K562 (cell line): Measurements from ENCODE around the gene CERS2. TPM values are rescaled to one million over a fixed set of nuclear protein-coding genes. Genes with fewer than 3 reads are reported as not detected.
A peak's percentile ranks its signal among the peaks of the same experiment; 100 is the strongest.

Source experiments
- CLOCK ChIP-seq: fragments of 250-450 bp; sonication (Bioruptor Pico); IDR thresholded peaks from 2 replicates; pipeline ENCODE4 v1.4.0; 2020; ENCODE audit warnings: mild to moderate bottlenecking, moderate library complexity, borderline replicate concordance
- ETS1 ChIP-seq: conservative IDR thresholded peaks from 2 replicates; pipeline ENCODE4 v1.6.1; 2011; ENCODE audit warnings: low read depth, mild to moderate bottlenecking, low read length; ENCODE audit not compliant: control insufficient read depth
- GABPA ChIP-seq: fragments of 200-800 bp; sonication (Bioruptor generic); conservative IDR thresholded peaks from 2 replicates; pipeline ENCODE4 v1.6.1; 2016; ENCODE audit warnings: low read depth, missing genetic modification characterization, missing compliant biosample characterization
- ILF3 ChIP-seq: fragments of 450-650 bp; IDR thresholded peaks from 2 replicates; pipeline ENCODE4 v1.6.1; 2018; ENCODE audit warnings: antibody characterized with exemption, mild to moderate bottlenecking, moderate library complexity, borderline replicate concordance
- MEF2D ChIP-seq: conservative IDR thresholded peaks from 2 replicates; pipeline ENCODE4 v1.6.1; 2016; ENCODE audit warnings: low read depth, missing genetic modification characterization, missing compliant biosample characterization
- NR4A1 ChIP-seq, 2 experiments: fragments of 250-450 bp in 1 of 2; fragments of 450-650 bp in 1 of 2; sonication (Bioruptor Pico) in 1 of 2; IDR thresholded peaks; 2 replicates each; pipeline versions ENCODE4 v1.4.0 to v1.6.1; 2016 to 2020; ENCODE audit warnings: mild to moderate bottlenecking in 2 of 2, missing compliant biosample characterization in 1 of 2, missing genetic modification characterization in 1 of 2, moderate library complexity in 1 of 2
- RBM14 ChIP-seq: fragments of 200-400 bp; formaldehyde crosslinking; IDR thresholded peaks from 2 replicates; pipeline ENCODE4 v1.6.1; 2018; ENCODE audit warnings: low read depth, mild to moderate bottlenecking, low read length, moderate library complexity, borderline replicate concordance; ENCODE audit not compliant: insufficient read depth
- SAP30 ChIP-seq: fragments of 200-600 bp; sonication (generic); IDR thresholded peaks from 2 replicates; pipeline ENCODE4 v1.6.1; 2012; ENCODE audit warnings: borderline replicate concordance, low read depth, mild to moderate bottlenecking, moderate library complexity, low read length, control low read depth, inconsistent platforms; ENCODE audit not compliant: insufficient read depth, poor library complexity, severe bottlenecking
- SNIP1 ChIP-seq: fragments of 450-650 bp; IDR thresholded peaks from 2 replicates; pipeline ENCODE4 v1.7.1; 2017; ENCODE audit warnings: low read depth, mild to moderate bottlenecking
- TAF15 ChIP-seq: fragments of 200-400 bp; formaldehyde crosslinking; IDR thresholded peaks from 2 replicates; pipeline ENCODE4 v1.6.1; 2017; ENCODE audit warnings: mild to moderate bottlenecking, low read depth, low read length, moderate library complexity
- TARDBP ChIP-seq: fragments of 450-650 bp; IDR thresholded peaks from 2 replicates; pipeline ENCODE4 v1.6.1; 2016
- ZFPM2 ChIP-seq: fragments of 250-450 bp; sonication (Bioruptor Pico); IDR thresholded peaks from 2 replicates; pipeline ENCODE4 v1.5.1; 2022; ENCODE audit warnings: mild to moderate bottlenecking
- ZNF165 ChIP-seq: fragments of 250-450 bp; sonication (Bioruptor Pico); IDR thresholded peaks from 2 replicates; pipeline ENCODE4 v1.4.0; 2020; ENCODE audit warnings: borderline replicate concordance
- ZNF239 ChIP-seq: fragments of 250-450 bp; sonication (Bioruptor Pico); IDR thresholded peaks from 2 replicates; pipeline ENCODE4 v1.4.0; 2020; ENCODE audit warnings: mild to moderate bottlenecking
- ZNF431 ChIP-seq: sonication (generic); formaldehyde crosslinking; IDR thresholded peaks from 2 replicates; pipeline ENCODE4 v1.8.0; 2022; ENCODE audit warnings: mild to moderate bottlenecking, missing genetic modification reagents
- ZNF639 ChIP-seq, 2 experiments: fragments of 200-800 bp in 1 of 2; sonication (Bioruptor generic) in 1 of 2; sonication (generic) in 1 of 2; formaldehyde crosslinking in 1 of 2; IDR thresholded peaks in 1 of 2; conservative IDR thresholded peaks in 1 of 2; 2 replicates each; pipeline versions ENCODE4 v1.5.0 to v1.6.1; 2016 to 2020; ENCODE audit warnings: missing compliant biosample characterization in 1 of 2, missing genetic modification characterization in 1 of 2, missing genetic modification reagents in 1 of 2
- ZNF644 ChIP-seq: fragments of 200-800 bp; sonication (Bioruptor generic); IDR thresholded peaks from 2 replicates; pipeline ENCODE4 v1.6.1; 2016; ENCODE audit warnings: low read depth, missing genetic modification characterization, missing compliant biosample characterization
- ZNF740 ChIP-seq, 3 experiments: fragments of 200-800 bp in 1 of 3; sonication (Bioruptor generic) in 1 of 3; sonication (generic) in 1 of 3; formaldehyde crosslinking in 1 of 3; IDR thresholded peaks; 2 replicates each; pipeline versions ENCODE4 v1.6.1 to v1.8.0; 2016 to 2022; ENCODE audit warnings: mild to moderate bottlenecking in 2 of 3, missing compliant biosample characterization in 2 of 3, missing genetic modification characterization in 2 of 3, missing genetic modification reagents in 1 of 3
- polyA plus RNA-seq, 8 experiments: library from polyadenylated mRNA; depleted of rRNA in 4 of 8; stranded (reverse) in 5 of 8; unstranded in 3 of 8; fragments of >200 nt; fragmentation: Nextera tagmentation in 2 of 8; fragmentation: Illumina TruSeq in 1 of 8; extraction: Ambion mirVana in 2 of 8; extraction: Trizol in 1 of 8; gene quantifications; 2 replicates each; pipeline versions ENCODE4 v1.2.1 to v1.2.3, GENCODE V29; 2011 to 2014; ENCODE audit warnings: inconsistent platforms in 1 of 8, missing spikeins in 1 of 8
- total RNA-seq, 7 experiments: library from RNA; depleted of rRNA in 6 of 7; stranded (reverse); fragments of >200 nt in 6 of 7; fragmentation: Illumina TruSeq in 2 of 7; extraction: Trizol in 2 of 7; gene quantifications; 2 replicates each; pipeline versions ENCODE4 v1.2.1 to v1.2.3, GENCODE V29; 2011 to 2021; ENCODE audit warnings: low replicate concordance in 1 of 7

The CERS2 gene
- total and polyA plus RNA-seq, 9 of the 15 experiments (the other 6 are each of a cell fraction or from before 2014, with no cell fraction given) = 23.4 to 295 (median 132) TPM

- no peak for TF ChIP-seq ETS1
- TF ChIP-seq ZNF165 = no peak
- TF ChIP-seq CLOCK = no peak
- TF ChIP-seq ZNF239 (CRISPR knock-in tag) = no peak
- no peak for TF ChIP-seq NR4A1 (CRISPR knock-in tag; IDR thresholded peaks at IDR 0.05)
- TF ChIP-seq NR4A1 (tag; IDR thresholded peaks at IDR 0.05) = no peak
- TF ChIP-seq TARDBP = no peak
- TF ChIP-seq SNIP1 = no peak
- TF ChIP-seq RBM14 = no peak
- TF ChIP-seq TAF15 = no peak
- no peak for TF ChIP-seq MEF2D (tag)
- TF ChIP-seq ZNF644 (tag) = no peak
- peak in 1 of 2 experiments; percentile 91; a peak in 2 of 4 replicates for TF ChIP-seq ZNF639 (CRISPR knock-in tag; conservative IDR thresholded peaks at IDR 0.05 in 1 of 2, IDR thresholded peaks at IDR 0.05 in 1 of 2)
- TF ChIP-seq ZNF740 (CRISPR knock-in tag; IDR thresholded peaks at IDR 0.05) = no peak
- no peak for TF ChIP-seq ZNF740 (tag; IDR thresholded peaks at IDR 0.05)
- TF ChIP-seq ILF3 = no peak
- TF ChIP-seq GABPA (tag) = peak; percentile 97
- TF ChIP-seq SAP30 = peak; percentile 64
- no peak for TF ChIP-seq ZFPM2
- TF ChIP-seq ZNF431 = no peak
Measured at GRCh38 chr1:150926097-150926741, 48.4 kb downstream of the CERS2 start, which contains the start of gene SETDB1 (continued).
